HG03469 (cell line): Measurements from ENCODE around the gene BEND6.
"Not testable (repeated sequence)": the region's sequence is repeated elsewhere in the genome, so short reads cannot be mapped to it uniquely, and the experiment has no call there.

Source experiments
- ATAC-seq: cut with Tn5 transposase; IDR thresholded peaks from one replicate; pipeline ENCODE4 v1.9.1; 2021; ENCODE audit warnings: mild to moderate bottlenecking, moderate library complexity, moderate number of reproducible peaks; ENCODE audit not compliant: unreplicated experiment

The BEND6 gene

GRCh38 chr6:57026001-57026400 lies 71.1 kb downstream of the BEND6 start:
- ATAC-seq = no peak

- ATAC-seq = no peak
Observed at GRCh38 chr6:57027301-57027700, 72.4 kb downstream of the BEND6 start.

- no peak for ATAC-seq
Observed at GRCh38 chr6:57029213-57029612, 74.3 kb downstream of the BEND6 start.

- no peak for ATAC-seq
Observed at GRCh38 chr6:57033228-57033627, 78.3 kb downstream of the BEND6 start.

- no peak for ATAC-seq
Observed at GRCh38 chr6:57035549-57035948, 80.6 kb downstream of the BEND6 start.

GRCh38 chr6:57038906-57039305 lies 84.0 kb downstream of the BEND6 start:
- no peak for ATAC-seq

- no peak for ATAC-seq
Observed at GRCh38 chr6:57040011-57040410, 85.1 kb downstream of the BEND6 start.

GRCh38 chr6:57044061-57044460 lies 89.2 kb downstream of the BEND6 start:
- ATAC-seq = not testable (repeated sequence)

GRCh38 chr6:57044568-57044967 lies 89.7 kb downstream of the BEND6 start:
- ATAC-seq = no peak

GRCh38 chr6:57046332-57047256 lies 91.7 kb downstream of the BEND6 start, which contains the start of gene KIAA1586:
Gene KIAA1586, plus strand, starts transcription at chr6:57046693. Its CDS starts 63 bp downstream, at chr6:57046756.
- peak; percentile 86 for ATAC-seq

- ATAC-seq = peak; percentile 17
Observed at GRCh38 chr6:57047257-57047585, 92.3 kb downstream of the BEND6 start.

GRCh38 chr6:57047859-57048258 lies 93.0 kb downstream of the BEND6 start:
- ATAC-seq = not testable (repeated sequence)

- ATAC-seq = no peak
Observed at GRCh38 chr6:57048577-57048976, 93.7 kb downstream of the BEND6 start.

GRCh38 chr6:57063847-57064246 lies 108.9 kb downstream of the BEND6 start:
- ATAC-seq = no peak

GRCh38 chr6:57064809-57065208 lies 109.9 kb downstream of the BEND6 start:
- ATAC-seq = no peak

- no peak for ATAC-seq
Observed at GRCh38 chr6:57068061-57068460, 113.2 kb downstream of the BEND6 start.

GRCh38 chr6:57069228-57069627 lies 114.3 kb downstream of the BEND6 start:
- no peak for ATAC-seq

- ATAC-seq = no peak
Observed at GRCh38 chr6:57069920-57070331, 115.0 kb downstream of the BEND6 start.

GRCh38 chr6:57072108-57072507 lies 117.2 kb downstream of the BEND6 start:
- no peak for ATAC-seq

GRCh38 chr6:57074383-57074782 lies 119.5 kb downstream of the BEND6 start:
- ATAC-seq = no peak

- no peak for ATAC-seq
Observed at GRCh38 chr6:57075092-57075491, 120.2 kb downstream of the BEND6 start.
